ENCODE measurements around the gene BMERB1.

GRCh38 chr16:15452246-15452855 is 18.0 kb downstream of the BMERB1 start:
- TF ChIP-seq CTCF (optimal IDR thresholded peaks at IDR 0.05 in 1 of 3, IDR thresholded peaks at IDR 0.05 in 1 of 3, conservative IDR thresholded peaks at IDR 0.05 in 1 of 3; ENCODE audit: extremely low read depth in 1 of 3, insufficient read depth in 2 of 3, low read length in 3 of 3) (no peak), EZH2 (IDR thresholded peaks at IDR 0.05; ENCODE audit: low read length) (no peak)

Measured in keratinocyte (primary cell).